ENCODE data around the gene IZUMO4.

DNA sequence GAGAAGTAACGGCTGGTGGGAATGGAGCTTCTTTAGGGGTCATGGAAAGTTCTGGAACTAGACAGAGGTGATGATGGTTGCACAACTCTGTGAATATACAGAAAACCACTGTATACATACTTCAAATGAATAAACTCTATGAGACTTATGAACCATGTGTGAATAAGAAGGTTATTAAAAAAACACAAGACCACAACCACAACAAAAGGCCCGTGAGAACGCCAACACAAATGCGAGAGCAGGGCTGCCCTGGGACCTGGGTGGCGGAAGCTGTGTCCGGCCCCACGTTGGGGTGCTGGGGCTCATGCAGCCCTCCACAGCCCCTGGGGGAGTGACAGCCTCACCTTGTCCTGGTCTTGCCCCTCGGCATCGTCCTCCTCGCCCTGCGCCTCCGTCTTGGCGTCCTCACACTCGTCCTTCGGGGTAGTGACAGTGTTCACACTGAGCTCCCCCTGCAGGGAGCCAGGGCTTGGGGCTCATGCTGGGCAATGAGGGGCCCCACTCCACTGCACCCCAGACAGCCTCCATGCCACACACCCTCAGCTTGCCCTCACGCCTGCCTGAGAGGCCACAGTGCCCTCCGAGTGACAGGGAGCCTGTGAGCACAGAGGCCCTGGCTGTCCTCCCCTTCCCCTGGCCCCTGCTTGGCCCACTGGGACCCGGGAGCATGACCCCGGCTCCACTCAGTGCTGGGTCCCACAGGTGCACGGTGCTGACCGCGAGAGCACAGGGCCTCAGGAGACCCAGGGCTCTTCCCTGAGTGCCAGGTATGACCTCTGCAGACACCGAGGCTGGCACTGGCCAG is 16.0 kb downstream of the IZUMO4 start:
- TF ChIP-seq POLR2A (IDR thresholded peaks at IDR 0.05) = no peak
- TF ChIP-seq, protein P1, sequence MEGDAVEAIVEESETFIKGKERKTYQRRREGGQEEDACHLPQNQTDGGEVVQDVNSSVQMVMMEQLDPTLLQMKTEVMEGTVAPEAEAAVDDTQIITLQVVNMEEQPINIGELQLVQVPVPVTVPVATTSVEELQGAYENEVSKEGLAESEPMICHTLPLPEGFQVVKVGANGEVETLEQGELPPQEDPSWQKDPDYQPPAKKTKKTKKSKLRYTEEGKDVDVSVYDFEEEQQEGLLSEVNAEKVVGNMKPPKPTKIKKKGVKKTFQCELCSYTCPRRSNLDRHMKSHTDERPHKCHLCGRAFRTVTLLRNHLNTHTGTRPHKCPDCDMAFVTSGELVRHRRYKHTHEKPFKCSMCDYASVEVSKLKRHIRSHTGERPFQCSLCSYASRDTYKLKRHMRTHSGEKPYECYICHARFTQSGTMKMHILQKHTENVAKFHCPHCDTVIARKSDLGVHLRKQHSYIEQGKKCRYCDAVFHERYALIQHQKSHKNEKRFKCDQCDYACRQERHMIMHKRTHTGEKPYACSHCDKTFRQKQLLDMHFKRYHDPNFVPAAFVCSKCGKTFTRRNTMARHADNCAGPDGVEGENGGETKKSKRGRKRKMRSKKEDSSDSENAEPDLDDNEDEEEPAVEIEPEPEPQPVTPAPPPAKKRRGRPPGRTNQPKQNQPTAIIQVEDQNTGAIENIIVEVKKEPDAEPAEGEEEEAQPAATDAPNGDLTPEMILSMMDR (IDR thresholded peaks at IDR 0.05) = no peak

Data from esophagus squamous epithelium (tissue), 4 donors.